GM12864 (cell line): ENCODE data around the gene SLC24A3.

Experiments
- DNase-seq: peaks from one replicate; pipeline ENCODE4 v3.0.0-alpha.2; 2011; ENCODE audit warnings: low read depth
- H3K4me3 ChIP-seq: 2 replicates; pipeline ENCODE4 v1.5.1; 2011; ENCODE audit warnings: mild to moderate bottlenecking, low read depth, low read length, control low read depth
- TF ChIP-seq, protein P1 (sequence below): IDR thresholded peaks from 2 replicates; pipeline ENCODE4 v1.5.1; 2011; ENCODE audit warnings: low read depth, mild to moderate bottlenecking, moderate library complexity, low read length, control low read depth, inconsistent platforms; ENCODE audit errors: missing control alignments

The SLC24A3 gene

GRCh38 chr20:19506021-19506420, 293.6 kb downstream of the SLC24A3 start:
- TF ChIP-seq, protein P1, sequence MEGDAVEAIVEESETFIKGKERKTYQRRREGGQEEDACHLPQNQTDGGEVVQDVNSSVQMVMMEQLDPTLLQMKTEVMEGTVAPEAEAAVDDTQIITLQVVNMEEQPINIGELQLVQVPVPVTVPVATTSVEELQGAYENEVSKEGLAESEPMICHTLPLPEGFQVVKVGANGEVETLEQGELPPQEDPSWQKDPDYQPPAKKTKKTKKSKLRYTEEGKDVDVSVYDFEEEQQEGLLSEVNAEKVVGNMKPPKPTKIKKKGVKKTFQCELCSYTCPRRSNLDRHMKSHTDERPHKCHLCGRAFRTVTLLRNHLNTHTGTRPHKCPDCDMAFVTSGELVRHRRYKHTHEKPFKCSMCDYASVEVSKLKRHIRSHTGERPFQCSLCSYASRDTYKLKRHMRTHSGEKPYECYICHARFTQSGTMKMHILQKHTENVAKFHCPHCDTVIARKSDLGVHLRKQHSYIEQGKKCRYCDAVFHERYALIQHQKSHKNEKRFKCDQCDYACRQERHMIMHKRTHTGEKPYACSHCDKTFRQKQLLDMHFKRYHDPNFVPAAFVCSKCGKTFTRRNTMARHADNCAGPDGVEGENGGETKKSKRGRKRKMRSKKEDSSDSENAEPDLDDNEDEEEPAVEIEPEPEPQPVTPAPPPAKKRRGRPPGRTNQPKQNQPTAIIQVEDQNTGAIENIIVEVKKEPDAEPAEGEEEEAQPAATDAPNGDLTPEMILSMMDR = no peak
- no peak for DNase-seq
- H3K4me3 ChIP-seq = no peak overlapping the region

DNA sequence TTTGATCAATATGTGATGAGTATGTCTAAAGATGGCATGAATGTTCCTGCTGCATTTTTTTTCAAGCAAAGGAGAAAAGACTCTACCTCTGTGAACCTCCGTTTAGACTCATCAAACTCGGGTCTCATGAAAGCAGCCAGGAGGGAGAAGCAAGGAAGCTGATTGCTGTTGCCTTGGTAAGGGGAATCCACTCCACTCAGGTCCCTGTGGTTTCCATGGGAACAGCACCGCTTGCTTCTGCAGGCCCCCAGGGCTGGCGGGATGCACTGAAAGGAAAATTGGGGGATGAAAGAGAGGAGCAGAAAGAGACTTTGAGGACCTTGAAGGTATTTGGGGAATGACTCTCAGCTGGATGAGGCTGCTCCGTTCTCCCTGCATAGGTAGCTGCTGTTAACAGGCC, 296.0 kb downstream of the SLC24A3 start:
- no peak for DNase-seq
- TF ChIP-seq, protein P1 = no peak
- H3K4me3 ChIP-seq = no peak overlapping the region

DNA sequence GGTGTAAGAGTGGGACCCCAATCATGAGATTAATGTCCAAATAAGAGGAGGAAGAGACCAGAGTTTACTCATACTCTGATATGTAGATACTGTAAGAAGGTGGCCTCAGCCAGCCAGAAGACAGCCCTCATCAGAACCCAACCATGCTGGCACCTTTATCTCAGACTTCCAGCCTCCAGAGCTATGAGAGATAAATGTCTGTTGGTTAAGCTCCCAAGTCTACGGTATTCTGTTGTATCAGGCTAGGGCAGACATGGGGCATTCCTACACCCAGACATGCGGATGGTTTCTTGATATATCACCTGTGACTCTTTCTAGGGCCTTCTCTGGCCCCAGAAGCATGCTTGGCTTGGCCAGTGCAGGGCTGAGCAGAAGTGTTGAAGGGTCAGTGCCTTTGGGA, 298.2 kb downstream of the SLC24A3 start:
- TF ChIP-seq, protein P1 = no peak
- no peak overlapping the region for H3K4me3 ChIP-seq
- DNase-seq = no peak

DNA sequence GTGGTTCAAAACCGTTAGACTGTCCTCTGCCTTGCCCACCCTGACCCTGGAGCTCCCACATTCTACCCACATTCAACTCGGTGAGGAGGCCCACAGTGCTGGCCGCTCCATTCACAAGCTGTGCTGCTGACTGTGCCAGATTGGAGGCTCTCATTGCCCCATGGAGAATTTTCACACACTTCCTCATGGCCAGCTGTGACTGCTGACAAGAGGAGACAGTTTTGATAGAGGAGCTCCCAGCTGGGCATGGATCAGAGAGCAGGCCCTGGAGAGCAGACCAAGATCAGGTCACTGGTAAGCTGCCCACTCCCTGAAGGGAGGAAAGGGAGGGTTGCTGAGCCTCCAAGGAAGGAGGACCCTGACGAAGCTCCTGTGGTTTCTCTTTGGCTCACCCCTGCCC, 299.5 kb downstream of the SLC24A3 start:
- TF ChIP-seq, protein P1 = no peak
- DNase-seq = no peak

DNA sequence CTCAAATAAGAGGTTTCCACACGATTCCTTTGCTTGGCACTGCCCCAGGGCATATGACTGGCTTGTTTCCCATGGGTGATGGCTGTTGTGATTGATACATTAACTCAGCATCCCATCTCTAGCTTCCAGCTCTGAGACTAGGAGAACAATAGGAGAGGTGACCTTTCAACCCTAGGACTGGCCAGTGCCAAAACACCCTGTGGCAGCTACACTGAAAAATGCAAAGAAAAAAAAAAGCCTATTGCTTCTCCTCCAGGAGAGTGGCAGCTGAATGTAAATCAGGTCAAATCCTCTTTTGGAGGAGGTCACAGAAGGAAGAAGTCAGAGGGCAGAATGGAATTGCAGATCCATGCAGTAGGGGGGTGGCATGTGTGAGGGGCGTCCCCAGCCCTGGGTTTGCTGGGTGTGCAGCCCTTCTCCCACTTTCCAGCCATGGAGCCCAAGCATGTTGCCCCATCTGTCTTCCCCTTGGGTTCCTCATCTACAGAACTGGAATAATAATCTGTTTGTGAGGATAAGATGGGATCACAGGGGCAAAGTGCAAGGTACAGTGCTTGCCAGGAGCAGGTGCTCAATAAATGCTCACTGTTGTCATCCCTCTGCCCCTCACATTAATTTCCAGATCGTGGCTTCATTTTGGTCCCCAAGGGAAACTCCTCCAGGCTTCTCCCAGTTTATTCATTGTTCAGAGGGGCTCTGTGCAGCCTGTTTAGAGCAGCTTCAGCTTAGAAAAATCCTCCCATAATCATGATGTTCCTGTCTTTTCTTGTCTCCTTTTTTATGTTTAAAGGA, 300.6 kb downstream of the SLC24A3 start:
- TF ChIP-seq, protein P1 = no peak
- no peak overlapping the region for H3K4me3 ChIP-seq
- no peak for DNase-seq

More for the DNA sequence above, 299.5 kb downstream of the SLC24A3 start:
- H3K4me3 ChIP-seq = no peak overlapping the region

GRCh38 chr20:19515074-19515473, 302.6 kb downstream of the SLC24A3 start:
- TF ChIP-seq, protein P1 = no peak
- DNase-seq = no peak
- H3K4me3 ChIP-seq = no peak overlapping the region

GRCh38 chr20:19519466-19519865, 307.0 kb downstream of the SLC24A3 start:
- no peak overlapping the region for H3K4me3 ChIP-seq
- TF ChIP-seq, protein P1 = no peak
- no peak for DNase-seq
